T-helper 22 cell (primary cell): ENCODE measurements around the gene GTPBP4.
"Not testable (repeated sequence)": the region's sequence is repeated elsewhere in the genome, so short reads cannot be mapped to it uniquely, and the experiment has no call there.

Experiments used
- DNase-seq: peaks from one replicate; pipeline ENCODE4 v3.0.0-alpha.2; 2020; ENCODE audit warnings: low read depth

GTPBP4 gene

DNA sequence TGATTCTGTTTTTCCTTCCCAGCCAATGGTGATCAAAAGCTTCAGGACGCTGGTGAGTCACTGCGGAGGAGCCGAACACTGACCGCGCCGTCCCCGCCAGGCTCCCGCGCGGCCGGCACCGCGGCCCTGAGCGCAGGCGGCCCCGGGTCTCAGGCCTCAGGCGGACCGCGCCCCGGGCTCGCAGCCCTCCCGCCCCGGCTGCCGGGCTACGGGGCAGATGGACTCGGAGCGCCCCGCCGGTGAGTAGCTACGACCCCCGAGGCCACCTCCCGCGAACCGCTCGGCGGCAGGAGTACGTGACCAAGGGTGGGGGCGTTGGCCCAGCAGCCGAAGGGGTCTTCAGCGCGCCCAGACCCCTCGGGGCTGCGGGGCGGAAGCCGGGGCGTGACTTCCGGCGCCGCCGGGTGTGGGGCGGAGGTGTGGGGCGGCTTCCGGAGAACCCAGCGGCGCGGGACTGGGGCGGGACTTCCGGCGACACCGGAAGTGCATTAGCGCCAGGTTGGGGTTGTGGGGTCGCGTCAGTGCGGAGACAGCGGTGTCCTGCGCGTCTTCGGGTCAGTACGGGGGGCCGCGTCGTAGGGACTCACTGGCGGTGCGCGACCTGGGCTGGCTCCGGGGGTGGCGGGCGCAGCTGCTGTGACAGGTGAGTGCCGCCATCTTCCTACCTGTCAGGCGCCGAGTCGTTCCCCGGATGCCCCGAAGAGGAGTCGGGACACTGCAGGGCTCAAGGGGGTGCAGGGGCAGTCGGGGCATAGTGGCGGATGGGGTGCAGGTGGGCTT is 68.3 kb downstream of the GTPBP4 start, which contains the start of gene WDR37:
Gene WDR37, plus strand, starts transcription at position 60 of the 780 bp plus-strand sequence. CDS start 15,771 bp downstream, outside the sequence.
- DNase-seq: peak; percentile 79

- no peak for DNase-seq
Observed at GRCh38 chr10:1057106-1057657, 68.9 kb downstream of the GTPBP4 start.

DNA sequence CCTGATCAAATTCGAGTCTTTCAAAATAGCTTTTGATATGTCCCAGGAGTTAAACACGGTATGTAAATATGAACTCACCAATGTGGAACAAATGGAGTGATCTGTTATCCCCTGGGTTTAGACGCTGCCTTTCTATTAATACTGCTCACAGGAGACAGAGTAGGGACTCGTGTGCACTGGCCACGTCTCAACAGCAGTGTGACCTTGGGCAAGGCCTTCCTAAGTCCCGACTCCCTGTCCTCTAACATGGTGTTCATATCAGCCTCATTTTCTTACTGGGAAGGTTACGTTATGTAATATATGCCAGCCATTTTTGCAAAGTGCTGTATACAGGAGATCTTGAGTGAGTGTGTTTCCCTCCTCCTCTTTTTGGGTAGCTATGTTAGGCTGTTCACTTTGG is 69.8 kb downstream of the GTPBP4 start:
- no peak for DNase-seq

DNA sequence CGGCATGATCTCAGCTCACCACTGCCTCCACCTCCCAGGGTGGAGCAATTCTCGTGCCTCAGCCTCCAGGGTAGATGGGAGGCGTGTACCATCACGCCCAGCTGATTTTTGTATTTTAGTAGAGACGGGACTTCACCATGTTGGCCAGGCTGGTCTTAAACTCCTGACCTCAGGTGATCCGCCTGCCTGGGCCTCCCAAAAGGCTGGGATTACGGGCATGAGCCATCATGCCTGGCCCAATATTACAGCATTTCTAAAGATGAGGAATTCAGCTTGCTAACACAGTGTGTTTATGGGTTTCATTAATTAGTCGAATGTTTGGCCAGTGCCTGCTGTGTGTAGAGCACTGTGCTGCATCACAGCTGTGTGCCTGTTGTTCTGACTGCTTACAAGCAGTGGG is 71.7 kb downstream of the GTPBP4 start:
- no peak for DNase-seq

GRCh38 chr10:1061930-1062774 is 73.9 kb downstream of the GTPBP4 start:
- DNase-seq: no peak

DNA sequence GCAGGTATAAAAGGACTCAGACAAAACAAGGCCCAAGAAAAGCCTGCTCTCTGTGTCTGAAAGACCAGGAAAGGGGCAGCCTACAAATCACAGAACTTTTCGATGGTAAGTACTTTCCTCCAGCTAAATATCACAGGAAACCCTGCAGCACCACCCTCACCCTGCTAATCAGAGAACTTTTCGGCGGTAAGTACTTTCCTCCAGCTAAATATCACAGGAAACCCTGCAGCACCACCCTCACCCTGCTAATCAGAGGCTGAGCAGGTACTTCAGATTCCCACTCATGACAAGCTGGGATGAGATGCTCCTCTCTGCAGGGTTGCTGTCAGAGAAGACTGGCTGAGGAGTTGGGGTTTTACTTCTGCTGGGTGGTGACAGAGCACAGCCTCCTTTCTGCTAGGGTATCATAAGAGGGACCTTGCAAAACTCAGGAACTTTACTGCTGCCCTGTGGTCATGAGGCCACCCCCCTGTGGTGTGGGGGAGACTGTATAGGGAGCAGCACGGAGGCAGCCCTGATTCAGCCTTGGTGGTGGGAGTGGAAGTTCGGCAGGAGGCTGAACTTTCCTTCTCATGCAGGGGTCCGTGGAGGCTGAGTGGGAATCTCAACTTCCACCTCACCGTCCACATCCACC is 75.1 kb downstream of the GTPBP4 start:
- peak; percentile 25 for DNase-seq

DNA sequence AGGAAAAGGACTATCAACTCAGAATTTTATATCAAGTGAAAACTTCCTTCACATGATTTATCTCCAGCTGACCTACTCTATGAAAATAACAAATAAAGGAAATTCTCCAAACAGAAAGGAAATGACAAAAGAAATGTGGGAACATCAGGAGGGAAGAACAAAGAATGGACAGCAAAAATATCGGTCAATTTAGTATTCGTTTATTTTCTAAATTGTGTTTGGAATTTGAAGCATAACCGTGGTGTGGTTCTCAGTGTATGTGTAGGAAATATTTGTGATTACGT is 76.7 kb downstream of the GTPBP4 start:
- DNase-seq: no peak

GRCh38 chr10:1066734-1067133 is 78.5 kb downstream of the GTPBP4 start:
- not testable (repeated sequence) for DNase-seq

- DNase-seq: no peak
Observed at GRCh38 chr10:1068380-1069361, 80.4 kb downstream of the GTPBP4 start.
